Stomach (tissue), 19 donors: Measurements from ENCODE around the gene CYFIP1. TPM values are rescaled to one million over a fixed set of nuclear protein-coding genes. Genes with fewer than 3 reads are reported as not detected.
A peak's percentile ranks its signal among the peaks of the same experiment; 100 is the strongest.

Source experiments
- DNase-seq, 2 donors: peaks; one replicate each; pipeline versions ENCODE4 v3.0.0 to v3.0.0-alpha.2; 2013 to 2019
- H3K27ac ChIP-seq, 5 donors: fragments of 200-600 bp in 4 of 5; sonication (generic) in 4 of 5; one replicate each; pipeline ENCODE4 v1.5.1; 2013 to 2019; ENCODE audit warnings: mild to moderate bottlenecking in 1 of 5, moderate library complexity in 1 of 5
- H3K27me3 ChIP-seq, 3 donors: fragments of 200-600 bp; sonication (generic); one replicate each; pipeline ENCODE4 v1.5.1; 2017 to 2019; ENCODE audit warnings: mixed run types in 1 of 3
- H3K36me3 ChIP-seq, 4 donors: fragments of 200-600 bp; sonication (generic); 1 replicate in 3 of 4; 2 replicates in 1 of 4; pipeline ENCODE4 v1.5.1; 2016 to 2019
- H3K4me1 ChIP-seq, 4 donors: fragments of 200-600 bp; sonication (generic); one replicate each; pipeline ENCODE4 v1.5.1; 2016 to 2019
- H3K4me3 ChIP-seq, 4 donors: fragments of 200-600 bp; sonication (generic) in 3 of 4; one replicate each; pipeline ENCODE4 v1.5.1; 2016 to 2019; ENCODE audit warnings: mild to moderate bottlenecking in 1 of 4
- H3K9me3 ChIP-seq, 4 donors: fragments of 200-600 bp; sonication (generic); one replicate each; pipeline ENCODE4 v1.5.1; 2016 to 2019
- CTCF ChIP-seq, 7 experiments: fragments of 450-650 bp in 4 of 7; fragments of 200-600 bp in 3 of 7; sonication (generic) in 3 of 7; IDR thresholded peaks; one replicate each; pipeline ENCODE4 v1.5.1; 2016 to 2019; ENCODE audit warnings: antibody characterized with exemption in 7 of 7, control low read depth in 2 of 7, mild to moderate bottlenecking in 1 of 7
- EP300 ChIP-seq: sonication (generic); formaldehyde crosslinking; IDR thresholded peaks from one replicate; pipeline ENCODE4 v1.6.1; 2017; ENCODE audit warnings: antibody characterized with exemption
- POLR2A ChIP-seq, 4 donors: fragments of 450-650 bp; IDR thresholded peaks; one replicate each; pipeline ENCODE4 v1.6.1; 2016; ENCODE audit warnings: antibody characterized with exemption in 4 of 4, control low read depth in 2 of 4, mild to moderate bottlenecking in 1 of 4, moderate library complexity in 1 of 4
- POLR2AphosphoS5 ChIP-seq, 3 donors: sonication (generic); formaldehyde crosslinking; IDR thresholded peaks; one replicate each; pipeline ENCODE4 v1.6.1; 2016; ENCODE audit warnings: antibody characterized with exemption in 3 of 3
- WGBS, 5 donors: extraction: QIAGEN DNeasy Blood & Tissue Kit in 3 of 5; methylation state at CpG; one replicate each; pipeline versions ENCODE4 v1.1.5 to v1.1.7; 2013 to 2018; 5-methylcytosine and 5-hydroxymethylcytosine counted together
- intact Hi-C: fragments of 100-400 bp; cut with DNase I; formaldehyde crosslinking; loops from one replicate; pipeline ENCODE4 v1.15.1; 2023; ENCODE audit warnings: low total_unique reads
- long read RNA-seq, 10 donors: transcript quantifications; one replicate each; lab custom pipeline, GENCODE V29; 2026
- polyA plus RNA-seq, 3 donors: library from polyadenylated mRNA; stranded (reverse); fragments of 200-250 nt; gene quantifications; one replicate each; pipeline ENCODE4 v1.2.3, GENCODE V29; 2013
- total RNA-seq, 5 donors: library from RNA; depleted of rRNA; stranded (reverse); fragments of >200 nt; gene quantifications; one replicate each; pipeline versions ENCODE4 v1.1.0 to v1.2.3, GENCODE V29; 2014 to 2016
- donor health status: healthy with polysubstance abuse.
- donor health status: Bipolar disorder and iron deficiency.
- donor health status: healthy.

CYFIP1 gene
- total RNA-seq (100 to 1,000 TPM in 2 of 5 donors, 10 to 100 TPM in 3; 40.3 to 214 (median 99.9) TPM), polyA plus RNA-seq (10 to 100 TPM; 21.8 to 38.8 (median 33.1) TPM)
- long read RNA-seq, donor 1, result 0 reads
- long read RNA-seq, donor 2, full-length matches to known transcripts, result 2 of 2 reads
- long read RNA-seq, donor 2, partial matches to known transcripts, result 0 of 2 reads
- long read RNA-seq, donor 2, other reads (novel, unspliced or antisense), result 0 of 2 reads
- long read RNA-seq, donor 3, full-length matches to known transcripts, result 3 of 3 reads
- long read RNA-seq, donor 3, partial matches to known transcripts, result 0 of 3 reads
- long read RNA-seq, donor 3, other reads (novel, unspliced or antisense), result 0 of 3 reads
- long read RNA-seq, donor 4, result 0 reads
- long read RNA-seq, donor 5, full-length matches to known transcripts, result 4 of 4 reads
- long read RNA-seq, donor 5, partial matches to known transcripts, result 0 of 4 reads
- long read RNA-seq, donor 5, other reads (novel, unspliced or antisense), result 0 of 4 reads
- long read RNA-seq, donor 6, full-length matches to known transcripts, result 10 of 43 reads
- long read RNA-seq, donor 6, partial matches to known transcripts, result 33 of 43 reads
- long read RNA-seq, donor 6, other reads (novel, unspliced or antisense), result 0 of 43 reads
- long read RNA-seq, donor 7, full-length matches to known transcripts, result 3 of 3 reads
- long read RNA-seq, donor 7, partial matches to known transcripts, result 0 of 3 reads
- long read RNA-seq, donor 7, other reads (novel, unspliced or antisense), result 0 of 3 reads
- long read RNA-seq, donor 8, full-length matches to known transcripts, result 2 of 2 reads
- long read RNA-seq, donor 8, partial matches to known transcripts, result 0 of 2 reads
- long read RNA-seq, donor 8, other reads (novel, unspliced or antisense), result 0 of 2 reads
- long read RNA-seq, donor 9, result 0 reads
- long read RNA-seq, donor 10, full-length matches to known transcripts, result 1 of 1 reads
- long read RNA-seq, donor 10, partial matches to known transcripts, result 0 of 1 reads
- long read RNA-seq, donor 10, other reads (novel, unspliced or antisense), result 0 of 1 reads

GRCh38 chr15:22980189-22981050, at the start of gene CYFIP1:
Gene CYFIP1, minus strand, starts transcription at chr15:22980368. Its CDS starts 33,083 bp downstream, at chr15:22947285.
- WGBS, 5 donors, result 1% methylated on average over 35 to 92 of the region's 93 CpGs
- TF ChIP-seq CTCF (IDR thresholded peaks at IDR 0.05), result no peak
- no peak for TF ChIP-seq EP300
- no peak for TF ChIP-seq POLR2A (IDR thresholded peaks at IDR 0.05)
- TF ChIP-seq POLR2AphosphoS5 (IDR thresholded peaks at IDR 0.05), result peak in 2 of 3 donors; percentile 40 to 83
- peak within 1 kb of the TSS; percentile 88 to 97 (median 93) for H3K27ac ChIP-seq
- no peaks in the 10 kb centered on the region for H3K9me3 ChIP-seq
- intact Hi-C loops, result no loop called here
- peak; percentile 87 to 96 for DNase-seq
- H3K4me1 ChIP-seq, result peaks cover 7 to 40% (median 25%) of the 10 kb centered on the region in 4 donors
- H3K36me3 ChIP-seq, result no peaks in the 10 kb centered on the region
- H3K27me3 ChIP-seq, result no peaks in the 10 kb centered on the region
- H3K4me3 ChIP-seq, result peak within 1 kb of the TSS; percentile 61 to 94 (median 82)

DNA sequence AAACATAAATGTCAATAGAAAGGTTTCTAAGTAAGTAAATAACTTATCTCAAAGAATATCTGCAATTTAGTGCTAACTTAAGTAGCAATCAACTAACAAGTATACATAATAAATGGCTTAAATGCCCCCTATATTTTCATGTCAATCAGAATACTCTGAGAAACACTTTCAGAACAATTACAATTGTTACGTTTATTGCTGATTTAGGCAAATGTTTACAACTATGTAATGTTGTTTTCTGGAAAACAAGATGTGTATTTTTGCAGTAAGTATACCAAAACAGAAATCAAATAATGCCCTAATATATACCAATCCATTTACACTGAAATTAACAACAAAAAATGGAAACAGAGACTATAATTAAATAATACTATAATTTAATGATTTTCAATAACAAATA, 46.0 kb upstream of the CYFIP1 start:
- Histone ChIP-seq H3K27ac (no peak overlapping the region), H3K36me3 (peaks cover 55 to 100% (median 100%) of the 10 kb centered on the region in 4 donors), H3K4me3 (no peak overlapping the region), H3K27me3 (no peaks in the 10 kb centered on the region), H3K4me1 (no peaks in the 10 kb centered on the region), H3K9me3 (no peaks in the 10 kb centered on the region)
- WGBS, 5 donors, result 76 to 93% (median 83%) methylated on average over 1 of the region's 1 CpG
- TF ChIP-seq EP300, result no peak
- no peak for TF ChIP-seq POLR2AphosphoS5 (IDR thresholded peaks at IDR 0.05)
- no peak for TF ChIP-seq CTCF (IDR thresholded peaks at IDR 0.05)
- TF ChIP-seq POLR2A (IDR thresholded peaks at IDR 0.05), result no peak
- no peak for DNase-seq
- intact Hi-C loops, result no loop called here

DNA sequence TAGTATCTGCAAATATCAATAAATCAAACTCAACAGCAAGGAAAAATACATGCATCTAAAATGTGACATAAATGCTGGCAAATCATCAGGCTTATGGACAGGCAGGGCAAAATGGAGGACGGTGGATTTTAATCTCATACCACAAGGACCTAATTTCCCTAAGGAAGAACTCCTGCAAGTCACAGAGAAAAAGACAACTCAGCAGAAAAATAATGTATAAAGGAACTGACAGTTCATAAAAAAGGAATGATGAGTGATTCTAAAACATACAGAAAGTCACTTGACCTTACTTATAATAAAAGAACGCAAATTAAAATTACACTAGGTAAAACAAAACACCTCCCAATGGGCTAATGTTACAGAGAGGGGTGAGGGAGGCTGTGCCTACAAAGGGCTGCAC, 42.0 kb upstream of the CYFIP1 start:
- Histone ChIP-seq H3K4me1 (no peaks in the 10 kb centered on the region), H3K27ac (no peak overlapping the region), H3K27me3 (no peaks in the 10 kb centered on the region), H3K4me3 (no peak overlapping the region), H3K36me3 (peaks cover 77 to 100% (median 100%) of the 10 kb centered on the region in 4 donors), H3K9me3 (no peaks in the 10 kb centered on the region)
- no peak for DNase-seq
- no peak for TF ChIP-seq POLR2A (IDR thresholded peaks at IDR 0.05)
- TF ChIP-seq EP300, result no peak
- no peak for TF ChIP-seq POLR2AphosphoS5 (IDR thresholded peaks at IDR 0.05)
- TF ChIP-seq CTCF (IDR thresholded peaks at IDR 0.05), result no peak
- WGBS, 5 donors, result 90 to 100% (median 90%) methylated on average over 2 of the region's 2 CpGs
- intact Hi-C loops, result no loop called here
